NCI-H1436 treated with DMSO at 0.1 percent for 48 hours (cell line): Measurements from ENCODE around the gene ANKRD65.
"Not testable (repeated sequence)": the region's sequence is repeated elsewhere in the genome, so short reads cannot be mapped to it uniquely, and the experiment has no call there.

ENCODE experiments used
- DNase-seq: peaks from one replicate; lab custom pipeline; 2025; lab: John Stamatoyannopoulos, UW

Gene ANKRD65

DNA sequence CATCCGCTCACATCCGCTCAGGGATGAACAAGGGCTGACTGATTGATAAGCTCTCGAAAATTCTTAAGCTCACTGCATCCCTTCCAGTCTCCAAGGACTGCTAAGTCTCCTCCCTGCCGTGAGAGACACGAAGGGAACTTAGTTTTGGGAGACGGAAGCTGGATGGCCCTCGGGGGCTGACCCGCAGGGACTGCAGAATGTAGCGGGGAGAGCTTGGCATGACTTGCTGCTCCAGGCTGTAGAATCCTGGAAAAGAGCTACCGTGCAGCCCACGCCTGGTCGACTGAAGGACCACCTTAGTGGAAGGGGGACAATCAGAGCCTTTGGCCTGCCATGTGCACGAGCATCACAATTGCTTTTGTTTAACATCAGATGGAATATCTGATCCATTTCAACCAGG is 5.3 kb downstream of the ANKRD65 start:
- DNase-seq: no peak

DNA sequence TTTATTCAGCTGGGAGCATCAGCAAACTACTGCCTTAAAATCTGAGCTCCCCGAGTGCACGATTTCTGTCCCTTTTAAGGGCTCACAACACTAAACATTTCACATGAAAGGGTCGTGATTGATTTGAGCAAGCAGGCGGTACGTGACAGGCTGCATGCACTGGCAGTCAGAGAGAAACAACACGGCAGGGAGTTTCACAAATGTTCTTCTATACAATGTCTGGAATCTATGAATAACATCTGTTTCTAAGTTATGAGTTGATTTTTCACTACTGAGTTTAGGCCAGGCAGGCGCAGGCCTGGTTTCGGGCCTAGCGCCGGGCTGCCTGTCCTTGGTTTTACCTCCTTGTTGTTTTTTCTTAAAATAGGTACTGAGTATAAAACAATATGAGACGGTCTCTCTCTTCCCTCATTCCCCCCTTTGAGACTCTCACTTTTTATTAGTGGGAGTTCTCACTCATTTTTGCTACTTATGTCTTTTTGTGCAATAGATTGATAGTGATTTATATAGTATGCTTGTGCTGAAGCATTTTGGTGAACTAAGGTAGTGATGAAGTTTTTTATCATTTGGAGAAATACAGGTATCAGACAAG is 8.7 kb downstream of the ANKRD65 start:
- not testable (repeated sequence) for DNase-seq

DNA sequence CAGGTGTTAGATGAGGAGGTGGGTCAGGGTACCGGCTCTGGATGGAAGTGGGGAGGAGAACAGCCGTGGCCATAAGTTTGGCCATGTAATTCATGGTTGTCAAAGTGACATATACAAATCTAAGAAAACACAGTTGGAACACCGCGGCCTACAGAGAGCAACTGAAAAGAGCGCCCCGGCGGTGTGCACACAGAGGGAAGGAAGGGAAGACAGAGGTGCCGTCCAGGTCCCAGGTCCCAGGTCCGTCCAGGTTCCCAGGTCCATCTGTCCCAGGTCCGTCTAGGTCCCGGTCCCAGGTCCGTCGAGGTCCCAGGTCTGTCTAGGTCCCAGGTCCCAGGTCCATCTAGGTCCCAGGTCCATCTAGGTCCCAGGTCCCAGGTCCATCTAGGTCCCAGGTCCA is 9.4 kb downstream of the ANKRD65 start:
- no peak for DNase-seq

DNA sequence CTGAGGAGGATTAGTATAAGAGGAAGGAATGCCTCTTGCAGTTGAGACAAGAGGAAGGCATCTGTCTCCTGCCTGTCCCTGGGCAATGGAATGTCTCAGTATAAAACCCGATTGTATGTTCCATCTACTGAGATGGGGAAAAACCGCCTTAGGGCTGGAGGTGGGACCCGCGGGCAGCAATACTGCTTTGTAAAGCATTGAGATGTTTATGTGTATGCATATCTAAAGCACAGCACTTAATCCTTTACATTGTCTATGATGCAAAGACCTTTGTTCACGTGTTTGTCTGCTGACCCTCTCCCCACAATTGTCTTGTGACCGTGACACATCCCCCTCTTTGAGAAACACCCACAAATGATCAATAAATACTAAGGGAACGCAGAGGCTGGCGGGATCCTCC is 10.8 kb downstream of the ANKRD65 start:
- not testable (repeated sequence) for DNase-seq

DNA sequence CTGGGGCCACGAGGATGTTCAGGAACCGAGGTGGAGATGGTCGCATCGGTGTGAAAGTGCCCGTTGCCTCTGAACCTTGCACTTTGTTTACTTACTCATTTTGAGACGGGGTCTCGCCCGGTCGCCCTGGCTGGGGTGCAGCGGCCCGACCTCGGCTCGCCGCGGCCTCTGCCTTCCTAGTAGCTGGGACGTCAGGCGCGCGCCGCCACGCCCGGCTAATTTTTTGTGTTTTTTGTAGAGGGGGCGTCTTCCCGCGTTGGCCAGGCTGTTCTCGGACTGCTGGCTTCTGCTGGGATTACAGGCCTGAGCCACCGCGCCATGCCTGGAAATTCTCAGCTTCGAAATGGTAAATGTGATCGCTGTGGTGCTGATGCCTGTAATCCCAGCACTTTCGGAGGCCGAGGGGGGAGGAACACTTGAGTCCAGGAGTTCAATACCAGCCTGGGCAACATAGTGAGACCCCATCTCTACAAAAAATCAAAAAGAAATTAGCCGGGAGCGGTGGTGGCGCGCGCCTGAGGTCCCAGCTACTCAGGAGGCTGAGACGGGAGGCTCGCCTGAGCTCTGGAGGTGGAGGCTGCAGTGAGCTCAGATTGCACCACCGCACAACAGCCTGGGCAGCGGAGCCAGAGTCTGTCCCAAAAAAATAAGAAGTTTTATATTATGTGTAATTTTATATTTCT is 13.3 kb downstream of the ANKRD65 start:
- no peak for DNase-seq

DNA sequence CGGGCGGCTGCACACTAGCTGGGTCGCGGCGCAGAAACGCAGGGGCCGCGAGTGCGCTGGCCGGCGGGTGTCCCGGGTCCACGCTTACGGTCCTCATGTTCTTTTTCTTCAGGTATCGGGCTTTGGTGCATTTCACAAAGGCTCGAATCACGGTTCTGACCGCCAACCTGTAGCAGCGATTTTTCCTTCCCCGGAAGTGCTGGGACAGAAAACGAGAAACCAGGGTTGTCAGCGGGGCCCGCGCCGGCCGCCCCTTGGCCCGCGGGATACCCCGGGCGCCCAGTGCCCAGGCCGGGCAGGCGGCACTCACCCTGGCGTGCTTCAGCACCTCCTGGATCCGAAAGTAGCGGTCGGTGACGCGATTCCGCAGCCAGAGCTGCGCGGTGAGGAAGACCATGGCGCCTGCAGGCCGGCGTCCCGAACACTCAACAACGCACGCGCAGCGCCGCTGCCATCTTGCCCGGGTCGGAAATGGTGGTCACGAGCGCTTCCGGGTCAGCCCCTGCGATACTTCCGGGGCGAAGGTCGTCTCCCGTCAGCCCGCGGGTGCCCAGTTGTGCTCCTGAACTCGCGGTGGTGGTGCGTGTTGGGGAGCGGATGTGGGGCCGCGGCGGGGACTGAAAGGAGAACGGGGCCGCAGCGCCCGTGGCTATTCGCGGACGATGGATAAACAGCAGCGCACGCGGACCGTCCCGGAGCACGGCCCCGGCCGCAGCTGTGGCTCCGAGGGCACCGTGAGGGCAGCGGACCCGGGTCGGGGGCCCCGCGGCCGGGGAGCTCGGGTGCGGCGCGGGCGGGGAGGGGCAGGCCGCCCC is 14.0 kb downstream of the ANKRD65 start, which contains the start of gene MRPL20:
MRPL20 (minus strand) TSS at position 473 of the 815 bp plus-strand sequence; CDS start at position 397, 76 bp downstream.
- peak; percentile 43 for DNase-seq

DNA sequence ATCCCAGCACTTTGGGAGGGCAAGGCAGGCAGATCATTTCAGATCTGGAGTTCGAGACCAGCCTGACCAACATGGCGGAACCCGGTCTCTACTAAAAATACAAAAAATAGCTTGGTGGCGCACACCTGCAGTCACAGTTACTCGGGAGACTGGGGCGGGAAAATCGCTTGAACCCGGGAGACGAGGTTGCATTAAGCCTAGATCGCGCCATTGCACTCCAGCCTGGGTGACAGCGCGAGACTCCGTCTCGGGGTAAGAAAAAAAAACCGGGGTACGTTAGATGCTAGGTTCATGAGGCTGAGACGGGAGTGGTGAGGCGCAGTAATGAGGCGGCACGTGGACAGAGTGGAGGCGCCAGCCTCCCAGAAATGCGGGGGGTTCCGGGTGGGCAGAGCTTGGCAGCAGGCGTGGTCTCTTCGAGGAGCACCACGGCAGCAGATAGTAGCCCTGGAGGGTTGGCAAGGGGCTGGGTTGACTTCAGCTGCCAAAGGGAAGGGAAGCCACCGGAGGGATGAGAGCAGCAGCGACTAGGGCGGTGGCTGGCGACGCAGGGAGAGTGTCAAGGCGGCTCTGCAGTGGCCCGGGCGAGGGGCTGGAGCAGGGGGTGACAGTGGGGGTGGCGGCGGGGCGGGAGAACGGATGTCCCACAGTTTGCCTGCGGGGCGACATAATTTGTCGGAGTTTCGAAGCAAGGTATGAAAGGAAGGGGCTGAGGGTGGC is 14.8 kb downstream of the ANKRD65 start:
- DNase-seq: no peak

DNA sequence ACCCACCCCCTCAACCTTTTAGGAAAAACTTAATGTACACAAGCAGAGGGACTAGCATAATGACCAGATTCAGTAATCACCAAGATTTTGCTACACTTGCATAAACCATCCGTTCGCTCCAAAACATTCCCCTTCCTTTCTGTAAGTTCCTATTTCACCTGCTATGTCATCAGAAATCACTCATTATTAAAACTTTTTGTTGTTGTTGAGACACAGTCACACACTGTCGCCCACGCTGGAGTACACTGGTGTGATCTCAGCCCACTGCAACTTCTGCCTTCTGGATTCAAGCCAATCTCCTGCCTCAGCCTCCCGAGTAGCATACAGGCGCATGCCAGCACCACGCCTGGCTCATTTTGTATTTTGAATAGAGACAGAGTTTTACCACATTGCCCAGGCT is 17.4 kb downstream of the ANKRD65 start:
- no peak for DNase-seq

DNA sequence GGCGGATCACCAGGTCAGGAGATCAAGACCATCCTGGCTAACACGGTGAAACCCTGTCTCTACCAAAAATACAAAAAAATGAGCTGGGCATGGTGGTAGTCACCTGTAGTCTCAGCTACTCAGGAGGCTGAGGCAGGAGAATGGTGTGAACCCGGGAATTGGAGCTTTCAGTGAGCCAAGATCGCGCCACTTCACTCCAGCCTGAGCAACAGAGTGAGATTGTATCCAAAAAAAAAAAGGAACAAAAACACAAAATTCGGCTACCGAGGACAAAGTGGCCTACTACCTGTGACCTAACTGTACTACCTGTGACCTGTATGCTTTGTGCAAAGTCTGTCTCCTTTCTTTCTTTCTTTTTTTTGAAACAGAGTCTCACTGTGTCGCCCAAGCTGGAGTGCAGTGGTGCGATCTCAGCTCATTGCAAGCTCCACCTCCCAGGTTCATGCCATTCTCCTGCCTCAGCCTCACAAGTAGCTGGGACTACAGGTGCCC is 18.1 kb downstream of the ANKRD65 start:
- DNase-seq: not testable (repeated sequence)

DNA sequence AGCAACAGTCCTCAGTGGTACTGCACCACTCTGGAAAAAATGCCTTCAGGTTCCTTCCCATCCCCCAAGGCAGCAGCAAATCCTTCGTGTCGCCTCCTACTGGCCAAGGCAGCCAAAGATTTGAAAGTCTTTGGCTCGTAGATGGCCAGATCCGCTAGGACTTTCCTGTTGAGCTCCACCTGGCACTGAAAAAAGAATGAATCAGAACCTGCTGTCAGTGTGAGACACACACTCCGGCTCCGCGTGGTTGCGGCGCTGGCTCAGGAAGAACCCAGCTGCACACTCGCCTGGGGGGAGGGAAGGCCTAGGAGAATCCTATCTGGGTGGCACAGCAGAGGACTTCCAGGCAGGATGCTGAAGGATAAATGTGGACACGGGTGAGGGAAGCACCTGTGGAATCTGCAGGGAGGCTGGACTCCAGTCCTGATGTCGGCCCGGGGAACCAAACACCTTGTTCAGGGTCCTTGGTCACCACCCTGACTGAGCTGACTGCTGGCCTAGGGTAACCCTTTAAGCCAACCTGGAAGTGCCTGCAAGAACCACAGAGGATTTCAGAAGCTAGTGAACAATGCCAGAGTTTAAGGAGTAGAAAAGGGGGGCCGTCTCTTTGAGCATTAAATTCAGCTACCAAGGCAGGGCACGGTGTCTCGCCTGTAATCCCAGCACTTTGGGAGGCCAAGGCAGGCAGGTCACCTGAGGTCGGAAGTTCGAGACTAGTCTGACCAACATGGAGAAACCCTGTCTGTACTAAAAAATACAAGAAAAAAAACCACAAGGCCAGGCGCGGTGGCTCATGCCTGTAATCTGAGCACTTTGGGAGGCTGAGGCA is 18.8 kb downstream of the ANKRD65 start:
- DNase-seq: no peak

DNA sequence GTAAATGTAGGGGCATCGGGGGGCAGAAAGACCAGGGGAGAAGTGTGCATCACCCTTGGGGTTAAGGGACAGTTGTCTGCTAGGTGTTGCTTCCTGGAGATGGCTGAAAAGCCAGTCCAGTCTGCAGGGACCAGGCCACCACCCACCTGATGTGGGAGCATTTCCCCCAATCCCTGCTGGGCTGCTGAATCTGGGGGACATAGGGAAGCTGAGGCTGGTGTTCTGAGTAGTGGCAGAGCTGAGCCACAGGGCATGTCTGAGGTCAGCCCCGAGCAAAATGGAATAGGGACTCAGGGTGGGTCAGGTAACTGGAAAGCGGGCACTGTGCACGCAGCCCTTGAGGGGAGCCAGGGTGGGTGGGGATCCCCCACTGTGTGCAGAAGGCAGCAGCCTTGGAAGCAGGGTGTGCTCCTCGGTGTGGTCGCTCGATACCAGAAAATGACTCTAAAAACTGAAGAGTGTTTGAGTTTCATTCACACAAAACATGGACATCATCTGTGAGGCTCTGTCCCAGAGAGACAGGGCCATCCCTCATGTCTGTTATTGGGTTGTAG is 19.5 kb downstream of the ANKRD65 start:
- DNase-seq: no peak

DNA sequence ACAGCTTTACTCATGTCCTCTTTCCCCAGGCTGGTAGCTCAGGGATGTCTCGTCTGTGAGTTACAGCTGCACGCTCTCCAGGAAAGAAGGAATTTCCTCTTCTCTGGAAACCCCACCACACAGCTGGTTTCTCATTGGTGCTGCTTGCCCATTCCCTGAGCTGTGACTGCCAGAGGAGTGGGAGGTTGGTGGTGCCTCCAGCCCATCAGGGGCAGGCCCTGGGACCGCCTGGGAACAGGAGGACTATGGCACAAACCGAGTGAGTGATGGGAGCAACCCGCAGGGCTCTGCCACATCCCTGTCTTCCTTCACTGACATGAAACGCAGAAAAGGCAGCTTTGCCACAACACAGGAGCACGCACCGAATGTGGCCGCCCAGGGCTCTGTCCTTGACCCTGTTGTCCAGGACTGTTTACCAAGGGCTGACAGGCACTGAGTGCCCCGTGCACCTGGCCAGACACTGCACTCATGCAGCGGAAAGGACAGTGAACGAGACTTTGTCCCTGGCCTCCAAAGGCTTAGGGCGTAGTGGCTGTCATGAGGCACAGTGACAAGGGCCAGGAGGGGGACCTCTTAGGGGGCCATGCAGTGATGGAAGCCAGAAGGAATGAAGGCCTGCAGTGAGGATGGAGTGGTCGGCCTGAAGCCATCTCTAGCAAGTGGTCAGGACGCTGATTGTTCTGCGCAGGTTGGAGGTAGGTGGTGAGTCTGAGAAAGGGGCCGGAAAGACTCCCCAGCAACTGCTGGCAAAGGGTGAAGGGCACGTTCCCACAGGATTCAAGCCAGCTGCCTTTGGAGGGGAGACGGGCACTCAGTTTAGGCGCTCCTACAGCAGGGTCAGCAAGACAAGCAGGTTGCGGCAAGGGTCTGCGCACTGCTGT is 20.3 kb downstream of the ANKRD65 start:
- no peak for DNase-seq

DNA sequence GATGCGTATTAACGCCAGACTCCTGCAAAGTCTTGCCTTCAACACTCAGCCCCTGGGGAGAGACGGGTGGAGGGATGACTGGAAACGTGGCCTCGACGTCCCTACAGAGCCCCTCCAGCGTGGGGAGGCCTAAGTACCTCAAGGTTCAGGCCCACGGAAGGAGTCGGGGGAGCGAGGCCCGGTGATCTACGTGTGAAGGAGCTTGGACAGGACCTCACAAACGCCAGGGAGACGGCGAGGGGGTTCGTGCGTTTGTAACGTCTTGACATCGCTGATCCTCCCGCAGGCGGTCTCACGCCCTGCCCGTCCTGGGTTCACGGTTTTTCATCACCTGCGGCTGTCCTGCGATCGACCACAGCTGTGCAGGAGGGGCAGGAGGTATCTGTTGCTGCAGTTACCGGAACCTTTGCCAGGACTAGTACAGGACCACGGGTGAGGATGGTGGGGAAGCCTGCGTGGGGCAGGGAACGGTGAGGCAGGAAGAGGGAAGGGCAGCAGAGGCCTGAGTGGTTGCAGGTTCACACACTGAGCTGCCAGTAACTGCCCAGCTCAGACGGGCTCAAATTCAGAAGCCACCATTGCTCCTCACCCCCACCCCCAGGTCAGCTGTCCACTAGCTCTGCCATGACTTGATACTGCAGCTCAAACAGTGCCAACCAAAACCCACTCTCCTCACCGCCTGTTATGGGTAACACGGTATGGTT is 21.1 kb downstream of the ANKRD65 start:
- no peak for DNase-seq

DNA sequence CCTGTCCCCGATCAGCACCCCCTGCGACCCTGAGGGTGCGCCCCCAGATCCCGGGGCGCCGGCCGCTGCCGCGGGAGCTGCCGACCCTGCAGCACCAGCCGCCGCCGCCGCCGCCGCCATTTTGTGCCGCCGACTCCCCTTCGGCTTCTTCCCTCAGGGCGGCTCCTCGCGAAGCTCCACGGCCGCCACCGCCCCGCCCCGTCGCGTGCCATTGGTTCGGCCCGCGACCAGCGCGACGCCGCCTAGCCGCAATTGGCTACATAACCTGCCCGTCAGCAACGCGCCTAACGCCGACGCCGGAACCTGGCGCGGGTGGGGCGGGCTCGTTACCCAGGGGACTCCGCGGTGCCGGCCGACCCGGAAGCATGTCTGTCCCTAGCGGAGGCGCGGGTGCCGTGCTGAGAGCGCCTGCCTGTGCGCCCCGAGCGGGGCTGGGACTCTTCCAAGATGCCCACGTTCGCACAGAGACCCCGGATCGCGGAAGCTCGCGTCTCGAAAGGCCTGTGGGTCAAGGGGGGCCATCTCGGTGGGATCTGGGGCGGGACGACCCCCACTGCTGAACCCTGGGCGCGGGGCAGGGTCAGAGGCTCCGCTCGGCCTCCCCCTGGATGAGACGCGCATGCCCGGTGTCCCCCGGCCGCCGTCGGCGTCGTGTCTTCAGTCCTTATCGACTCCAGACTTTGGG is 21.7 kb downstream of the ANKRD65 start, which contains the start of gene CCNL2:
CCNL2 (minus strand) TSS at position 149 of the 685 bp plus-strand sequence; CDS start at position 120, 29 bp downstream.
- DNase-seq: peak; percentile 85

DNA sequence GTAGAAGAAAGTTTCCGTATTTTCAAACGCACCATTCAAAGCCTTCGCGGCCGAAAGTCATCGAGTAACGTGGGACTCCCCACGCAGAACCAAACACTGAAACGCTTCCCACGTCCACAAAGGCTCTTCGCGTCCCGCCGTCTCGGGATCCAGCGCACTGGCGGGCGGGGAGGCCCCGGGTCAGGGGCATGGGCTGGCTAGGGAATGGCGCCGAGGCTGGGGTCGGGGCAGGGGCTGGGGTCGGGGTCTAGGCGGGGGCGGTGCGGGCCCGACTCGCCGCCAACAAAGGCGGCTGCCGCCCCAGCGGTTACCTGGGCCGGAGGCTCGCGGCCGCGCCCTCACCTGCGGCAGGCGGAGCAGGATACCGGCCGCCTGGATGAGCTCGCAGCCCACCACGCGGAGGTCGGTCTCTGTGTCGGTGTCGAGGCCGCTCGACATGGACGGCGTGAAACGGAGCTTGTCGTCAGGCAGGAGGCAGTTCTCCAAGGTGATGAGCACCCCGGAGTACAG is 22.3 kb downstream of the ANKRD65 start:
- DNase-seq: no peak

DNA sequence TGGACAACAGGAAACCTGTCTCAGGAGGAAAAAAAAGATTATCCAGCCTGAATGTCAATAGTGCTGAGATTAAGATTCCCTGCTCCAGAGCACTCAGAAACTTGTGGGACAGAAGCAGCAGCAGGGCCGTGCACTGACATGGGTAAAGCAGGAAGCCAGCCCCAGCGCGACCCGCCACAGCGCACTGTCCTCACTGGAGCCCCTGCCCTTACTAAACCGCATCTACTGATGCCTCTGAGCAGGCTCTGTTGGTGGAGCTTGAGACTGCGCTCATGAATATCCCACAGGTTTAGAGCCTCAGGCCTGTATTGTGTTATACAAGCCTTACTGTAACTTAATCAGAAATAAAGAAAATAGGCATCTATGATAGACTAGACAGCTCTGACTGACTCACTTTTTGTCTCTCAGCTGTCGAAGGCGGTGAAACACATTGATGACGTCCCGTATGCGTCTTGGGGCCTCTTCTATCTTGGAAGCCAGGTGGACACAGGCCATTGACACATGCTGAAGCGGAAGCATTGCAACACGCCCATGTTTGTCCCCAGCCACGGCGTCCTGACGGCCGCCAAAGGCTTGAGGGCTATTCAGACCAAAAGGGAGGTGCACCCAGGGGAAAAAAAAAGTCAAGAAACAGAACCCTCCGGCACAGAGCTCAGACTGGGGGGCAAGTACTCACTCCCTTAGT is 23.1 kb downstream of the ANKRD65 start:
- DNase-seq: no peak

DNA sequence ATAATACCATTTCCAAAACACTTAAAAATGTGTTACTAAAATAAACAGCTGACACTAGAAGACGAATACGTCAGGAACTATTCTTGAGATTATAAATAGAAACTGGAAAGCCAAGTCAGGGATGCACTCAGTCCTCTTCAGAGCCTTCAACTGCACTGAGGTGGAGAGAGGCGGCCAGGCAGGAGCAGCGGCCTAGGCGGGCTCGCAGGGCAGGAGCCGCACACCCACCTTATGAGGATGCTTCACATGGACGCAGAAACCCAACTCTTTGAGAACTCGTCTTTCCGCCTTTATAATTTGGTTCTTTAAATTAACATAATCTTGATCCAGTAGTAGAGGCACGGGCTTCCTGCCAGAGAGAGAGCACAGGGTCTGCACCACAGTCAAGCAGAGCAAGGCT is 25.9 kb downstream of the ANKRD65 start:
- DNase-seq: no peak

DNA sequence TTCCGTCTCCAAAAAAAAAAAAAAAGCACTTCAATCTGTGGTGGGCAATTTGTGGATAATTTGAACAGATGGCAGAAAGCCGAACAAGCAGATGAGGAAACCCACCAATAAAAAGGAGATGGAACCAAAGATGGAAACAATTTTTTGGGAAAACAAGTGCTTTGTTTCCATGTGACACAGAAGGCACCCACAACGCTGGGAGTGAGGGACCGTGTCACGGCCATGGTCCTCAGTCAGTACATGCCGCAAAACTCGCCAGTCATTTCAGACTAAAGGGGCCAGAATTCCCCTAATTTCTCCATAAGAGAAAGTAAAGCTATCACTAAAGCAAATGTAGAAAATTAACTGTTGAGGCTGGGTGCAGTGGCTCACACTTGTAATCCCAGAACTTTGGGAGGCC is 27.0 kb downstream of the ANKRD65 start:
- DNase-seq: no peak
